SK-N-MC (cell line): ENCODE results near the gene PDE4D.

Source experiments
- EZH2 ChIP-seq: fragments of 200-600 bp; sonication (generic); IDR thresholded peaks from one replicate; pipeline ENCODE4 v1.6.1; 2017; ENCODE audit warnings: antibody characterized with exemption
- POLR2AphosphoS5 ChIP-seq: IDR thresholded peaks from 2 replicates; pipeline ENCODE4 v1.6.1; 2012; ENCODE audit warnings: mild to moderate bottlenecking, low read depth, low read length, borderline replicate concordance

DNA sequence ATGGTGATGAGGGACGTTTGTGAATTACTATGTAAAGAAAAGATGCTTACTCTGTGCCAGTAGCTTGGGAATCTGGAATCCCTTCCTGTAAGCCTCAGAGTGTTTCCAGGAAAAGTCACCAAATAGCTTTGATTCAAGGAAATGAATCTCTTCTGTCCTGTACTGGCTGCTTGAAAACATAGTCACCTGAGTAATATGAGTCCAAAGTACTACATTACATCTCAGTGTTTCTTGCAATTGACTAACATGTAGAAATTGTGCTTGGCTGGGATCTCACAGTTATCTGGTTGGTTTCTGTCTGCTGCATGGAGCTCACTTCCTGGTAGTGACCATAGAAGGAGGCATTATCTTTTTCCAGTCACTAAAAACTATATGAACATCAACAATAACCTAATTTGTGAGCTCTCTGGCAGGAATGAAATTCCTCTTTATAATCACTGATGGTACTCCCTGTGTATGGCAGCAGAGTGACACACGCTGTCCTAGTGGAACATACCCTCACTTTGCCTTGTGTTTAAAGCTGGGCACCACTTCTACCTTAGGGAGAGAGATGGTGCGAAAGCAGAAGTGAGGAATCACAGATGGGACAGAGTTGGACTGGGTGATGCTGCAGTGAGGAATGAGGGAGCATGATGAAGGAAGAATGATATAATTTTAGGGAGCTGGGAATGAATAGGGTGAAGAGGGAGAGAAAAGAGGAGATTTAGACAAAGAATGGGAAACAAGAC lies 742.2 kb downstream of the PDE4D start:
- TF ChIP-seq EZH2 (no peak), POLR2AphosphoS5 (no peak)
